MM.1S (cell line): ENCODE measurements around the gene TCERG1L.

ENCODE experiments used
- DNase-seq: peaks from one replicate; pipeline ENCODE4 v3.0.0-alpha.2; 2015
- H2AFZ ChIP-seq: fragments of 300-600 bp; sonication (generic); 2 replicates; pipeline ENCODE4 v1.6.0; 2016; ENCODE audit warnings: antibody characterized with exemption, low read length
- H3F3A ChIP-seq: fragments of 300-600 bp; sonication (generic); 2 replicates; pipeline ENCODE4 v1.6.1; 2016; ENCODE audit warnings: mild to moderate bottlenecking, antibody characterized with exemption, low read length, moderate library complexity, mixed read lengths; ENCODE audit not compliant: insufficient read depth
- H3K27ac ChIP-seq: fragments of 300-600 bp; sonication (generic); 2 replicates; pipeline ENCODE4 v1.5.1; 2016; ENCODE audit warnings: mild to moderate bottlenecking, low read length
- H3K27me3 ChIP-seq: fragments of 300-600 bp; sonication (generic); replicated peaks from 2 replicates; pipeline ENCODE4 v1.6.0; 2016; ENCODE audit warnings: low read length; ENCODE audit not compliant: insufficient read depth
- H3K36me3 ChIP-seq: fragments of 300-600 bp; sonication (generic); replicated peaks from 2 replicates; pipeline ENCODE4 v1.6.1; 2016; ENCODE audit warnings: mild to moderate bottlenecking, low read length, mixed read lengths; ENCODE audit not compliant: insufficient read depth
- H3K4me1 ChIP-seq: fragments of 300-600 bp; sonication (generic); 2 replicates; pipeline ENCODE4 v1.6.1; 2016; ENCODE audit warnings: low read length, mixed read lengths
- H3K4me2 ChIP-seq: fragments of 300-600 bp; sonication (generic); 2 replicates; pipeline ENCODE4 v1.6.0; 2016; ENCODE audit warnings: low read depth, low read length
- H3K4me3 ChIP-seq: fragments of 300-600 bp; sonication (generic); 2 replicates; pipeline ENCODE4 v1.5.1; 2016; ENCODE audit warnings: low read length, mixed read lengths
- H3K79me2 ChIP-seq: fragments of 300-600 bp; sonication (generic); 2 replicates; pipeline ENCODE4 v1.6.1; 2016; ENCODE audit warnings: mixed run types, low read length, mixed read lengths
- H3K9ac ChIP-seq: fragments of 300-600 bp; sonication (generic); 2 replicates; pipeline ENCODE4 v1.6.1; 2016; ENCODE audit warnings: low read length, mixed read lengths
- H3K9me2 ChIP-seq: fragments of 300-600 bp; sonication (generic); replicated peaks from 2 replicates; pipeline ENCODE4 v1.6.1; 2016; ENCODE audit warnings: mild to moderate bottlenecking, low read length, mixed read lengths; ENCODE audit not compliant: insufficient read depth
- H3K9me3 ChIP-seq: fragments of 300-600 bp; sonication (generic); replicated peaks from 2 replicates; pipeline ENCODE4 v1.6.1; 2016; ENCODE audit warnings: mild to moderate bottlenecking, low read length, mixed read lengths; ENCODE audit not compliant: insufficient read depth
- H4K20me1 ChIP-seq: fragments of 300-600 bp; sonication (generic); 2 replicates; pipeline ENCODE4 v1.6.1; 2016; ENCODE audit warnings: mild to moderate bottlenecking, low read length, moderate library complexity, mixed read lengths; ENCODE audit not compliant: insufficient read depth
- CTCF ChIP-seq: fragments of 300-600 bp; sonication (generic); IDR thresholded peaks from 2 replicates; pipeline ENCODE4 v1.5.1; 2016; ENCODE audit warnings: antibody characterized with exemption, low read length, mixed read lengths
- EZH2 ChIP-seq: fragments of 300-600 bp; sonication (generic); optimal IDR thresholded peaks from 2 replicates; pipeline ENCODE3; 2017; ENCODE audit warnings: low read depth, mild to moderate bottlenecking, antibody characterized with exemption, low read length, mixed read lengths
- EZH2phosphoT487 ChIP-seq: fragments of 300-600 bp; sonication (generic); IDR thresholded peaks from 2 replicates; pipeline ENCODE4 v1.6.1; 2018; ENCODE audit warnings: antibody characterized with exemption, low read length

TCERG1L gene

DNA sequence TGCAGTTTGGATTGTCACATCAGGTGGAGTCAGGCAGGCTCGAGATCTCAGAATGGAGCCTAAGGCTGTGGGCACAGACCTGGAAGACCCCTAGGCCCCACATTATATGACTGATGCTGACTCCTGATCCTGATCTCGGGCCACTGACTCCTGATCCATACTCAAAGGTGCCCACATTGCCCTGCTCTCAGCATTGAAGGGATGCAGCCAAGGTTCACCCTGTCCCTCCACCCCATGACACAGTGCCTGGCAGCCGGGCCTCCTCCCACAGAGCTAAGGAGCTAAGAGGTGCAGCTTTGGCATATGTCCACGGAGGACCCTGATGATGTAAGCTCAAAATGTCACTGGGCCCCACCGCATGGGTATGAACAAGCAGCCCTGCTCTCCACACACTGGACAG is 36.6 kb downstream of the TCERG1L start:
- no peaks in the 10 kb centered on the region for H3F3A ChIP-seq
- no peak overlapping the region for H3K4me2 ChIP-seq
- H3K9me3 ChIP-seq, result no peaks in the 10 kb centered on the region
- H3K4me1 ChIP-seq, result no peaks in the 10 kb centered on the region
- no peak overlapping the region for H3K9ac ChIP-seq
- TF ChIP-seq EZH2phosphoT487, result no peak
- TF ChIP-seq EZH2, result no peak
- H3K27me3 ChIP-seq, result no peaks in the 10 kb centered on the region
- no peak overlapping the region for H3K4me3 ChIP-seq
- DNase-seq, result no peak
- H2AFZ ChIP-seq, result no peak overlapping the region
- H4K20me1 ChIP-seq, result no peaks in the 10 kb centered on the region
- H3K79me2 ChIP-seq, result no peaks in the 10 kb centered on the region
- no peak overlapping the region for H3K27ac ChIP-seq
- H3K9me2 ChIP-seq, result no peaks in the 10 kb centered on the region
- no peaks in the 10 kb centered on the region for H3K36me3 ChIP-seq

DNA sequence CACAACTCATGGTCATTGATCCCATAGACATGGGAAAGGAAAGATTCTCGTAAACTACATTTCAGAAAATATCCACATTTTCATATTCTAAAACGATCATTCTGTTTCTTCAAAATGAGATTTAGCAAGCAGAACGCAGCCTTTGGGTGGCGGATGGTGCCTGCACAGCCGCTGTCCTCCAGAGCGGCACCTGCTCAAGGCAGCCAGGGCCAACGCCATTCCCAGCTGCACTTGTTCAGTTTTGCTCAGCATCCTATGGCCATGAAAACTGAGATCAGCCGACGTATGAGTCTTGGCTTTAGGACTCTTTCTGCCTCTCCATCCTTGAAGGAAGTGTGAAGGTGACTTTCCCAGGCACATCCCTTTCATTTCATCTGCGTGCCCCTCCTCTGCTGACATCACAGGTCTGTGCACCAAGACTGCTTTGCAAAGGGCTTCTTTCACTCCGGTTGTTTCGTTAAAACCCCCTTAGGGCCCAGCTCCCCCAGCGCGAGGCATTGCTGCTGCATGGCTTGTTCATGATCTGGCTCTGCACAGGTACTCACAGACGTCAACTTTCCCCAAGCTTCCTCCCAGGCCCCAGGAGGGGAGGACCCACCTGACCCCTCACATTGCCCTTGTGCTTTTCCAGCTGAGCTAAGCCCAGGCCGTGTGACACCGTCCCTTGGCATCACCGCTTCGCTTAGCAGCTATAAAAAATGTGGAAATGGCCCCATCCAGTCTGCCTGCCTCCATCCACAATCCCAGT is 37.2 kb downstream of the TCERG1L start:
- Histone ChIP-seq H3K27ac (no peak overlapping the region), H3K27me3 (no peaks in the 10 kb centered on the region), H3K9me3 (no peaks in the 10 kb centered on the region), H3F3A (no peaks in the 10 kb centered on the region), H3K4me3 (no peak overlapping the region), H3K4me2 (no peak overlapping the region), H3K4me1 (no peaks in the 10 kb centered on the region), H3K9me2 (no peaks in the 10 kb centered on the region), H3K9ac (no peak overlapping the region), H3K36me3 (no peaks in the 10 kb centered on the region), H4K20me1 (no peaks in the 10 kb centered on the region), H2AFZ (no peak overlapping the region), H3K79me2 (no peaks in the 10 kb centered on the region)
- no peak for DNase-seq
- TF ChIP-seq EZH2phosphoT487 (no peak), CTCF (no peak), EZH2 (no peak)

DNA sequence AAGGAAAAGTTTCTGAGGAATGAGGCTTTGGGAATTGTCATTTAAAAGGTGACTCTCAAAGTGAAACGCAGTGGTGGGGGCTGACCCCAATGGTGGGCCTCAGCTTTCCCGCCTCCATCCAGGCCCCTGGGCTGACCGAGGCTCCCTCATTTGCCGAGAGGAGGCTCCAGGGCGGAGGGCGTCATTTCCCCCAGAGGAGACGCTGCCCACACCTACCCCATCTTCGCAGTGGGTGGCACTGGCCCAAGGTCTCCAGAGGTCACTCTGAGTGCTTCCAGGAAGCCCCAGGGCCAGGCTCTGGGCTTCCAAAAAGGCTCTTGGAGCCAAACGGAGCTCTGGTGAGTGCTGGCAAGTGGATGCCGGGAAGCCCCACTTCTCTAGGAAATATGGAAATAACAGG is 38.0 kb downstream of the TCERG1L start:
- Histone ChIP-seq H3K4me1 (no peaks in the 10 kb centered on the region), H3K4me3 (no peak overlapping the region), H3K9me2 (no peaks in the 10 kb centered on the region), H3K27me3 (no peaks in the 10 kb centered on the region), H3K9me3 (no peaks in the 10 kb centered on the region), H3K79me2 (no peaks in the 10 kb centered on the region), H3K36me3 (no peaks in the 10 kb centered on the region), H3K4me2 (no peak overlapping the region), H2AFZ (no peak overlapping the region), H3F3A (no peaks in the 10 kb centered on the region), H3K27ac (no peak overlapping the region), H4K20me1 (no peaks in the 10 kb centered on the region), H3K9ac (no peak overlapping the region)
- DNase-seq, result no peak
- TF ChIP-seq EZH2, result no peak
- TF ChIP-seq EZH2phosphoT487, result no peak
- TF ChIP-seq CTCF, result no peak

- H3K27ac ChIP-seq, result no peak overlapping the region
- no peaks in the 10 kb centered on the region for H3F3A ChIP-seq
- no peaks in the 10 kb centered on the region for H3K9me3 ChIP-seq
- no peak overlapping the region for H2AFZ ChIP-seq
- no peaks in the 10 kb centered on the region for H3K36me3 ChIP-seq
- H3K4me3 ChIP-seq, result no peak overlapping the region
- no peaks in the 10 kb centered on the region for H3K79me2 ChIP-seq
- no peaks in the 10 kb centered on the region for H4K20me1 ChIP-seq
- no peak overlapping the region for H3K4me2 ChIP-seq
- no peaks in the 10 kb centered on the region for H3K27me3 ChIP-seq
- DNase-seq, result no peak
- H3K9ac ChIP-seq, result no peak overlapping the region
- no peaks in the 10 kb centered on the region for H3K9me2 ChIP-seq
- no peaks in the 10 kb centered on the region for H3K4me1 ChIP-seq
- TF ChIP-seq EZH2 (no peak), EZH2phosphoT487 (no peak), CTCF (no peak)
Observed at GRCh38 chr10:131272897-131273451, 38.5 kb downstream of the TCERG1L start.
